Retina (tissue), 1 donor: ENCODE results near the gene PRPSAP1.
"Not testable (repeated sequence)": the region's sequence is repeated elsewhere in the genome, so short reads cannot be mapped to it uniquely, and the experiment has no call there.

Experiments used
- DNase-seq: peaks from one replicate; pipeline ENCODE4 v3.0.0-alpha.2; 2016

Gene PRPSAP1

DNA sequence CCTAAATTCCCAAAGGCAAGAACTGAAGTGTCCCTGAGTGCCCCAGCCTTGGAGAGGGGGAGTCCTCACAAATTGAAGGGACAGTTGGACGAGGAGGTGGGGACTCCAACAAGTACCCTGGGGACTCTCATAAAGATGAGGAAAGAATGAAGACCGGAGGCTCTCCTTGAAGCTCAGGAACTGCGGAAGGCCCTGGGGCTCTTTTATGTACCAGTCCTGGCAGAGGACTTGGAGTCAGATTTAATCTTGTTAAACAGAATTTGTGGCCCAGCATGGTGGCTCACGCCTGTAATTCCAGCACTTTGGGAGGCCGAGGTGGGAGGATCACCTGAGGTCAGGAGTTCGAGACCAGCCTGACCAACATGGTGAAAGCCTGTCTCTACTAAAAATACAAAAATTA is 6.1 kb upstream of the PRPSAP1 start:
- not testable (repeated sequence) for DNase-seq

DNA sequence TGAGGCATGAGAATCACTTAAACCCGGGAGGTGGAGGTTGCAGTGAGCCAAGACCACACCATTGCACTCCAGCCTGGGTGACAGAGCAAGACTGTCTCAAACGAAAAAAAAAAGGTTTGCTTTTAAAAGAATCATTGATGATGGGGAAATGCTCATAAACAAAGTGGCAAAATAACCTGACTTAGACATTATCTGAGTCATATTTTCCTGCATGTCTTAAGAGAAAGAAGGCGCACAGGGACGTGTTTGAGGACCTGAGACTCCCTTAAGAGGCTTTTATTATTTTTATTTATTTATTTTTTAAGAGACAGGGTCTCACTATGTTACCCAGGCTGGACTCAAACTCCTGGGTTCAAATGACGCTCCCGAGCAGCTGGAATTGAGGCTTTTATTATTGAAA is 5.7 kb upstream of the PRPSAP1 start:
- no peak for DNase-seq

DNA sequence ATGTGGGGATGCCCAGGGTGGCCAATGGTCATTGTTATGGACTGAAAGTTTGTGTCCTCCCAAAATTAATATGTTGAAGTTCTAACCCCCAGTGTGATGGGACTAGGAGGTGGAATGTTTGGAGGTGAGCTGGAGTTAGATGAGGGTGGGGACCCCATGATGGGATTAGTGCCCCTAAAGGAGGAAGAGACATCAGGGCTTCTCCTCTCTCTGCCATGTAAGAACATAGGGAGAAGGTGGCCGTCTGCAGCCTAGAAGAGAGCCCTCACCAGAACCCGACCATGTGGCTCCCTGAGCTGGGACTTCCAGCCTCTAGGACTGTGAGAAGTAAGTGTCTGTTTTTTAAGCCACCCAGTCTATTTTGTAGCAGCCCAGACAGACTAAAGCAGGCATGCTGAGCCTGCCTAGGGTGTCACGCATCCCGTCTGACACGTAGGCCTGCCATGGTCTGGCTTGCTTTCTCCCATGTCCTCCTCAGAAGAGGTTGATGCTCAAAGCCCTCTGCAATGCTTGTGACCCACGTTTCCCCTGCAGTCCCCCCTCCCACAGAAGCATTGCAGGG is 4.0 kb upstream of the PRPSAP1 start:
- DNase-seq = no peak

DNA sequence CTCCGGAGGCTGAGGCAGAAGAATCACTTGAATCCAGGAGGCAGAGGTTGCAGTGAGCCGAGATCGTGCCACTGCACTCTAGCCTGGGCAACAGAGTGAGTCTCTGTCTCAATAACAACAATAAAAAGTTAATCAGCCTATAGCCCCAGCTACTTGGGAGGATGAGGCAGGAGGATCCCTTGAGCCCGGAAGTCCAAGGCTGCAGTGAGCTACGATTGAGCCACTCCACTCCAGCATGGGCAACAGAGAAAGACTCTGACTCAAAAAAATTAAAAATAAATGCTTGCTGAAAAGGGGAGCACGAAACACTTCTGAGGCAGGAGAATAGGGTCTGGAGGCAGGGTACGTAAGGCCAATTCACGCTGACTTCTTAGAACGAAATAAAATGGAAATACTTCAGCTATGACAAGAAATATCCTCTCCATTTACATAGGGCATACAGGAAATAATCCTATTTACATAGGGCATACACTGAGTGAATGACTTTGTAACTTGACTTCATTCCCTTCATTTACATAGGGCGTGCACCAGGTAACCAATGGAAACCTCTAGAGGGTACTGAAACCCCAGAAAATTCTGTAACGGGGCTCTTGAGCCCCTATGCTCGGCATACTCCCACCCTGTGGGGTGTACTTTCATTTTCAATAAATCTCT is 3.2 kb upstream of the PRPSAP1 start:
- no peak for DNase-seq

DNA sequence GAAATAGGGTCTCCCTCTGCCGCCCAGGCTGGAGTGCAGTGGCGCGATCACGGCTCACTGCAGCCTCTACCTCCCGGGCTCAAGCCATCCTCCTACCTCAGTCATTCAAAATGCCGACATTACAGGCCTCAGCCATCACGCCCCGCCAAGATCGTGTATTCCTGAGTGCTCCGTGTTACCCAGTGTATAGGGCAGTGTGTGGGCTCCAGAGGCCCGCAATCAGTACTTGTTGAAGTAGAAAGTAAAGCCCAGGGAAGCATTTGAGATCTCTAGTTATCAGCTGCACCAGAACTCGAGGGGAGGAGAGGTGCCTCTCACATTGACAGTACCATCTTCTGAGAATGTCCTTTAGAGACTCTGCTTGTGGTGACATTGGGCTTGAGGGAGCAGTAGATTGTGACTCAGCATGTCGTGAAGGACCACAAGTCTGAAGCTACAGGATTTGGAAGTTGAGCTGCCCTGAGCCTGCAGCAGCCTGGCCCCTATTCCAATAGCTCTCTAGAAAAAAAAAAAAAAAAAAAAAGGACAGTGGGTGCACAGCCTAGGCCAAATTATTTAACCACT is 1.1 kb upstream of the PRPSAP1 start:
- DNase-seq = peak; percentile 45

DNA sequence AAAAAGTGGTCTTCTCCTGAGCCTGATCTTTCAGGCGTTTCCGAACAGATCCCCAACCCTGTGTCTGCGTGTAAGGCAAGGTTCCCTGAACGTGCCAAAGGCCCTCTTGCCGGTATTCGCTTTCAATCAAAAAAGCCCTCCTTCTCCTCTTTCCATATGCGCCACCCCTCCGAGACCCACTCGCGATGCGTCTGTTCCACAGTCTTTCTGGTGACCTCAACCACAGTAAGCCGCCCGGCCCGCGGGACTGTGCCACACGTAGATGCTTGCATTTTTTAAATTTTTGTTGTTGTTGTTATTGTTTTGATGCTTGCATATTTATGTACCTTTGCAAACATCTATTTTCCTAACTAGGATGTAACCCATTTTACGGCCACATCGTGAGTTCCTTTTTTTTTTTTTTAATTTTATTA is 607 bp upstream of the PRPSAP1 start:
- DNase-seq = no peak

DNA sequence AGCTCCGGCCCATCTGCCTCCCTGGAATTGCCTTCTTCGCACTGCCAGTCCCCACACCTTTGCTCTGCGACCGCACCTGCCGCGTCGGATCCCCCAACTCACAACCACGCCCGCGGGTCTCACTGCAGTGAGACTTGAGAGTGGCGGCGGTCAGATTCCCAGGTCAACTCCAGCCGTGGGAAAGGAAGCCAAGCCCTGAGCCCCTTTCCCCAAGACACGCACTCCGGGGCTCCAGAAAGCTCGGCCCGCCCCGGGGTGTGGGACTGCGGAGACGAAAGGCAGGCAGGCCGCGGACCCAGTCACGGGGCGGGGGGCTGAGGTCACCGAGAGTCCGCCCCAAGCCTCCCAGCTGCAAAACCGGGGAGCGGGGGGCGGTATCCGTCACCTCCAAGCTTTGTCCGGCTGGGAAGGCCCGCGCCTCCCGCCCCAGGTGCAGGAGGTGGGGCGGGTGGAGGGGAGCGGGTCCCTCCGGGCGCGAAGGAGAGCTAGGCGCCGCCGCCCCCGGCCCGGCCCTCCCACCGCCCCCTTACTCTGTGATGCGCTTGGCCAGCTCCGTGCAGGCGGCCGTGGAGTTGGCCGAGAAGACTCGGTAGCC is 615 bp downstream of the PRPSAP1 start:
- peak; percentile 77 for DNase-seq

DNA sequence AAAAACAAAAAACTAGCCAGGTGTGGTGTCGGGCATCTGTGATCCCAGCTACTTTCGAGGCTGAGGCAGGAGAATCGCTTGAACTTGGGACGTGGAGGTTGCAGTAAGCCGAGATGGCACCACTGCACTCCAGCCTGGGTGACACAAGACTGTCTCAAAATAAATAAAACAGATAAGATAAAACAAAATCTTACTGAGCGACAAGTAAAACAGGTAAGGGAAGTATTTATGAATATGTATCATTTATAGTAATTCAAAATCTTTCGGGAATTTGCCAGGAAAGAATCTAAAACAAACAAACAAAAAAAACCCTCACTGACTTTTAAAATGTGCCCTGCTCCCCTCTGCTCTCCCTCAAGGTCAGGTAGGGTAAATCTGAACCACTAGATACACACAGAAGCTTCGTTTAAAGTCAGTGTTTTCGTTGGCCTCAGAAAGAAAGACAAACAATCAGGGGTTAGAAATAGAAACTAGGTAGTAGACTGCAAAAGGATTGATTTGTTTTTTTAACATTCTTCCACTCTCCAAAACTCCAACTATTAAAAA is 2.1 kb downstream of the PRPSAP1 start:
- no peak for DNase-seq

DNA sequence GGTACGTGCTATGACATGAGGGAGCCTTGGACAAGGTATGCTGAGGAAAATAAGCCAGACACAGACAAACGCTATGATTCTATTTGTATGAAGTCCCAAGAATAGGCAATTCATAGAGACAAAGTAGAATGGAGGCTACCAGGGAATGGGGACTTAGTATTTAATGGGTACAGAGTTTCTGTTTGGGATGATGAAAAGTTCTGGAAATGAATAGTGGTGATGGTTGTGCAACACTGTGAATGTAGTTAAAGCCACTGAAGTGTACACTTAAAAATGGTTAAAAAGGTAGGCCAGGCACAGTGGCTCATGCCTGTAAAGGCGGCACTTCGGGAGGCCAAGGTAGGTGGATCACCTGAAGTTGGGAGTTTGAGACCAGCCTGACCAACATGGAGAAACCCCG is 3.3 kb downstream of the PRPSAP1 start:
- DNase-seq = no peak

DNA sequence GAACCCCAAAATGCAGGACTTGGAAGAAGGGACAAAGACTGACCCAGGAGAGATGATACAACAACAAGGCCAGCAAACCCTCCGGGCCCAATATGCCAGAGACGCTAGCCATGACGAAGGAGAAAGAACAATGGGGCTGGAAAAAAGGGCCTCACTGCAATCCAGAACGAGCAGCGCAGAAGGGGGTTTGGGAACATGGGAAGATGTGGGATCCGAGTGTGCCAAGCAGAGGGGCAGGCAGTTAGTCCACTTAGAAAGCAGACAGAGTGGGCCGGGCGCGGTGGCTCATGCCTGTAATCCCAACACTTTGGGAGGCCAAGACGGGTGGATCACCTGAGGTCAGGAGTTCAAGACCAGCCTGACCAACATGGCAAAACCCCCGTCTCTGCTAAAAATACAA is 6.8 kb downstream of the PRPSAP1 start:
- not testable (repeated sequence) for DNase-seq

DNA sequence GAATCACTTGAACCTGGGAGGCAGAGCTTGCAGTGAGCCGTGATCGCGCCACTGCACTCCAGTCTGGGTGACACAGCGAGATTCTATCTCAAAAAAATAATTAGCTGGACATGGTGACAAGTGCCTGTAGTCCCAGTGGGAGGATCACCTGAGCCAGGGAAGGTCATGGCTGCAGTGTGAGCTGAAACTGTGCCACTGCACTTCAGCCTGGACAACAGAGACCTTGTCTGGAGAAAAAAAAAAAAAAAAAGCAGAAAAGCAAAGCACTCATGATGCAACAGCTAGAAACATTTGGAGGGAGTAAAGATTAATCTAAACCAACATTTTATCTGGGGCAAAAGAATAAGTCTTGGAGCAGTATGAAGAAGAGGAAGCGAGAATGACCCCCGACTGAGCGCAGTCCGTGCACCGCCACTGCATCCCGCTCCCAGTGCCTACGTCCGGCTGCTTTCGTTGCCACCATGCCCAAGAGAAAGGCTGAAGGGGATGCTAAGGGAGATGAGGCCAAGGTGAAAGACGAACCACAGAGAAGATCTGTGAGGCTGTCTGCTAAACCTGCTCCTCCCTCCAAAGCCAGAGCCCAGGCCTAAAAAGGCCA is 8.2 kb downstream of the PRPSAP1 start:
- no peak for DNase-seq

DNA sequence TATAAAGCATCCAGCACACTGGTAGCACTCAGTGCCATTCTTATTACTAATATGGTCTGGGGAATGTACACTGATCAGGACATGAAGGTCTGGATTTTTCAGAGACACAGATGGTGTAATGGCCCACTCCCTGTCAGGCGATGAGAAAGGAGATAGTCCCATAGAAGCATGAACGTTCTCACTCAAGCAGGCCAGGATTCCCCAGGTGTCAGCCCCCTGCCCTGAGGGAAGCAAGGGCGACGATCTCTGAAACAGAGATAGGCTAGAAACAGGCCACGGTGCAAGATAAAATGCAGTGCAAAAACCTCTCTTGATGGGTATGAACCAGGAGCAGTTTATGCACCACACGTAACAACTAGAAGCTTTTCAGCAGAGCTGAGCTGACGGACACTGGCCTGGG is 10.6 kb downstream of the PRPSAP1 start:
- DNase-seq = no peak

DNA sequence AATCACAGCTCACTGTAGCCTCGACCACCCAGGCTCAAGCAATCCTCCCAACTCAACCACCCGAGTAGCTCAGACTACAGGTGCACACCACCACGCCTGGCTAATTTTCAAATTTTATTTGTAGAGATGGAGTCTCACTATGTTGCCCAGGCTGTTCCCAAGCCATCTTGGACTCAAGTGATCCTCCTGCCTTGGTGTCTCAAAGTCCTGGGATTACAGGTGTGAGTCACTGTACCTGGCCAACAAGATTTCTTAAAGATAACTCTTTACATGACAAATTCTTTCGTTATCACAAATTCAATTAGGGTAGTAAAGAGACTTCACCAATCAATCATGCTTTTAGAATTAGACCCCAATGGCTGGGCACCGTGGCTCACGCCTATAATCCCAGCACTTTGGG is 12.4 kb downstream of the PRPSAP1 start:
- no peak for DNase-seq

DNA sequence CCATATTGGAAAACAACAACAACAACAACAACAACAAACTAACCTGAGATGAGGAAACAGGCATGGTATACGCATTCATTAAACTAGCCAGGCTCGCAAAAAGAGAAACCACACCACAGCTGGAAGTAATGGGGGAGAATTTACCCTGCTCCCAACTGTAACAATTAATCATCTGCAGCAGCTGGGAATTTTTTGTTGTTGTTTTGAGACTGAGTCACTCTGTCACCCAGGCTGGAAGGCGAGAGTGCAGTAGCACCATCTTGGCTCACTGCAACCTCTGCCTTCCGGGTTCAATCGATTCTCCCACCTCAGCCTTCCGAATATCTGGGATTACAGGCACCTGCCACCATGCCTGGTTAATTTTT is 16.3 kb downstream of the PRPSAP1 start:
- no peak for DNase-seq

DNA sequence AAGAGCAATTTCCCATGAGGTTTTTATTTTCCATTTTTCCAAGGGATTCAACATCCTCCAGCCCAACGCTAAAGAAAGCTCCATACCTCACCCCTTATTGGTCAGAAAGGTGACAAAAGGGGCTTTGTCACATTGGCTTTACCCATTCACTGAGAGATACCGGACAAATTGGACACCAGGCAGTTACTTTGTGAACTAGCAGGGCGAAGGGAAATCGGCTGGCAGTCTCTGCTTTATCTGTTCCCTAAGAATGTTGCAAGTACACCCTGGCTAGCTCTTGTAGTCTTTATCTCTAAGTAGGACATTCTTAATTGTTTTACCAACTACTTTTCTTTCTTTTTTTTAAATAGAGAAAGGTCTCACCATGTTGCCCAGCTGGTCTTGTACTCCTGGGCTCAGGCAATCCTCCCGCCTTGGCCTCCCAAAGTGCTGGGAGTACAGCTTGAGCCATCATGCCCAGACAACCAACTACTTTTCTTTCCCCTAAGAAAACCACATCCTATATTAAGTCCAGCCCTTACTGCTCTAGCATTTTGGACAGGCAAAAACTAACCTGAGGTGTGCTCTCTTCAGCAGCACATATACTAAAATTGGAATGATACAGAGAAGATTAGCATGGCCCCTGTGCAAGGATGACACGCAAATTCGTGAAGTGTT is 16.8 kb downstream of the PRPSAP1 start:
- DNase-seq = no peak

DNA sequence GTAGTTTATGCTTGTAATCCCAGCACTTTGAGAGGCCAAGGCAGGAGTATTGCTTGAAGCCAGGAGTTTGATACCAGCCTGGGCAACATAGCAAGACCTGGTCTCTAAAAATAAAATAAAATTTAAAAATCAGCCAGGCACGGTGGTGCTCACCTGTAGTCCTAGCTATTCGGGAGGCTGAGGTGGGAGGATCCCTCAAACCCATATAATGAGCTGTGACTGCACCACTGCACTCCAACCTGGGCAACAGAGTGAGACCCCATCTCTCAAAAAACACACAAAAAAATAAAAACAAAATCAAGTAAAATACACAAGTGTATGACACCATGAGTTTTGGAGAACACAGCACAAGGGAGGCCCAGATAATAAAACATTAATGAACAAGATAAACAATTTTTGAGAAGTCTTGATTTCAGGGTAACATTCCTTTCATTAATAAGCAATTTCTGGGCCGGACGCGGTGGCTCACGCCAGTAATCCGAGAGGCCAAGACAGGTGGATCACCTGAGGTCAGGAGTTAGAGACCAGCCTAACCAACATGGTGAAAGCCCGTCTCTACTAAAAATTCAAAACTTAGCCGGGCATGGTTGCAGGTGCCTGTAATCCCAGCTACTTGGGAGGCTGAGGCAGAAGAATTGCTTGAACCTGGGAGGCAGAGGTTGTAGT is 17.9 kb downstream of the PRPSAP1 start:
- no peak for DNase-seq

DNA sequence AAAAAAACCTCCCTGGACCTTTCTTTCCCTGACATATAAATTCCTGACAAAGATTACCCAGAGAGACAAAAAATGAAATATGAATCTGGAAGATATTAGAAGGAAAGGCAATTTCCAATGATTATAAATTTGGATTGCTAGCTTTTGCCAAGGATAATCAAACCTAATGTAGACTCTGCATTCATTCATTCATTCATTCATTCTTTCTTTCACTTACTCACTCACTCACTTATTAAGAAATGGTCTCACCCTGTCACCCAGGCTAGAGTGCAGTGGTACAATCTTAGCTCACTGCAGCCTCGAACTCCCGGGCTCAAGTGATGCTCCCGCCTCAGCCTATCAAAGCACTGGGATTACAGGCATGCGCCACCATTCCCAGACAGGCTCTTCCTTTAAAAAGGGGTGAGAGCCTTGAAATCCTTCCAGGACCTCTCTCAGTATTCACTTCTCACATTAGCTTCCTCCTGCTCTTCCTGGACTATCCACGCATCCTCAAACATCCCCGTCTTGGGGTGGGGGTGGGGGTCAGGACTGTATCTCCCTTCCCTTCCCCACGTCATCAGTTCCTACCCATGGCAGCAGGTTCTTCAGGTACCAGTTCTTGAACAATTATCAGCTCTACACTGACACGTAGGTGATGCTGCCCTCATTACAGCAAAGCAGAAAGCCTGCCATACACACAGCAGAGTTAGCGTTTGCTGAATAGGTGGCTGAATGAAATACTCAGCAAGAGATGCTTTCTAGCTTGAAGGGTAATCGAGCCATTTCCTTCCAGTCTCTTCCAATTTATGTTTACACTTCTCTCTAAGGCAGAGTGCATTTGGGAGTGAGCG is 19.8 kb downstream of the PRPSAP1 start:
- peak; percentile 7 for DNase-seq

DNA sequence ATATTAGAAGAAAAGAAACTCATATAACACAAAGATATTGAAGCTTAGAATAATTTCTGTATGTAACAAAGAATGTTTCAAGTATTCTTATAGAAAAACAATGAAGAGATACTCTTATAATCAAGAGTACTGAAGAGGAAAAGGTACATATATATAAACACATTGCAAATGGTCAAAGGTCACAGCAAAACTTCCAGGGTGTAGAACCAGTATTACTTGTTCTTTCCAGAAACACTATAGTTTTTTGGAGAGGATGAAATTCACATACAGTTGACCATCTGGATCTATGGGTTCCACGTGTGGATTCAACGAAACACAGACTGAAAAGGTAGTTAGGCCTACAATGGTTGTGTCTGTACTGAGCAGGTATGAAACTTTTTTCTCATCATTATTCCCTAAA is 22.6 kb downstream of the PRPSAP1 start:
- DNase-seq = no peak

DNA sequence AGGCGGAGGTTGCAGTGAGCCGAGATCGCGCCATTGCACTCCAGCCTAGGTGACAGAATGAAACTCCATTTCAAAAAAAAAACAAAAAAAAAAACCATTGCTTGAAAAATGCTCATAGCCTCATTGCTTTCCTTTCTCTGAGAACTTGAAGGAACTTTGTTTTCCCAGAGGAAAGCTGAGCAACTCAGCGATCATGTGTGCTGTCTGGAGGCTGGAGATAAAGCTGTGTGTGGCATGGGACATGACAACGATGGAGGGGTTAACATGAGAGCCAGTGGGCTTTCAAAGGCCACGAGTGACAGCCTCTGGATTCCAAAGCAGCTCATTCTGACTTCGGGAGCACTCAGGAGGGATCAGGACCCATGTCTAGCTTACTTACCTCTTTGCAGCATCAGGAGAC is 24.1 kb downstream of the PRPSAP1 start:
- no peak for DNase-seq

DNA sequence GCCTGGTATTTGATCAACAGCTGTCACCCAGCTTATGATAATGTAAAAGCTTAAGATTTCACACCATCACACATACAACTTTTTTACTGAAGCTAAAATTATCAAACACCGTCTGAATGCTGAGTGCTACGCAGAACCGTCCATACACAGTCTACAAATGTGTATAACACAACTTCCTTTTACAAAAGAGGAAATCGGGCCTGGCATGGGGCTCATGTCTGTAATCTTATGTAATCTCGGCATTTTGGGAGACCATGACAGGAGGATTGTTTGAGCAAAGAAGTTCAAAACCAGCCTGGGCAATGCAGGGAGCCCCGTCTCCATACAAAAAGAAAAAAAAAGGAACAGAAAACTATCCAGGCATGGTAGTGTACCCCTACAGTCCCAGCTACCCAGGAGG is 26.0 kb downstream of the PRPSAP1 start:
- no peak for DNase-seq

DNA sequence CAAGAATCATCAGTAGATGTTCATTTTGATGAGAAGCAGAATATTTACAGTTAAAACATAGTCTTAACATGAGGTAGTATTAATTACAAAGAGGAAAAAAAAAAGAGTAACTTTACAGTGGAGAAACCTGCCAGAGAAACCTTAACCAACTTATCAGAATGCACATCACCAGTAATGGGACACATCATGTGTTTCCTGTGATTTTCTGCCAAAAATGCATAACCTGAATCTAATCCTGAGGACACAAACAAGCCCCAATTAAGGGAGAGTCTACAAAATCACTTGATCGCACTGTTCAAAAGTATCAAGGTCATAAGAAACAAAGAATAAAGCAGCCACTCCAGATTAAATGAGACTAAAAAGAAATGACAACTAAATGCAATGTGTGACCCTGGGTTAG is 27.4 kb downstream of the PRPSAP1 start:
- DNase-seq = no peak

DNA sequence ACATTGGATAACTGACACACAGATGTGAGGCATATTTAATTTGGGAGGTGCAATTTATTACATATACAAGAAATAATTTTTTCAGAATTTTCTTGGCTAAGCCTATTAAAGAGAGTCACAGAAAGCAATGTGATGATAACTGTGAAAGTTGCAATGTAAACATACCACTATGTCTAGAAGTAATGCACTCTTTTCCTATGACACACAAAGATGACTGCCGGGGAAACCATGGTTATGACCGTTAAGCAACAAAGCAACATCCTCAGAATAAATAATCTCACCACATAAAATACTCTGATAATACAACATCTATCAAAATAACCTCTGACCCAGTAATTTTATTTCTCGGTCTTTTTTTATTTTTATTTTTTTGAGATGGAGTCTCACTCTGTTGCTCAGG is 35.1 kb downstream of the PRPSAP1 start:
- no peak for DNase-seq
